ENCODE results near the gene ZMYM2.
A peak's percentile ranks its signal among the peaks of the same experiment; 100 is the strongest.

The ZMYM2 gene

GRCh38 chr13:20125783-20126165, 167.2 kb downstream of the ZMYM2 start:
- H3K9me3 ChIP-seq (ENCODE audit: control insufficient read depth, low read length): no peaks in the 10 kb centered on the region
- WGBS, 2 experiments (ENCODE audit: insufficient coverage in 2 of 2): 88 to 91% methylated on average over 4 of the region's 4 CpGs
- H3K4me3 ChIP-seq (ENCODE audit: extremely low read depth, insufficient read depth, low read length, poor library complexity, severe bottlenecking): no peak overlapping the region
- H3K4me1 ChIP-seq (ENCODE audit: control insufficient read depth, insufficient read depth, low read length, poor library complexity, severe bottlenecking): no peaks in the 10 kb centered on the region
- H3K27ac ChIP-seq (ENCODE audit: low read depth, low read length, severe bottlenecking): no peak overlapping the region
- H3K36me3 ChIP-seq (ENCODE audit: control insufficient read depth, insufficient read depth, low read length): no peaks in the 10 kb centered on the region

- 79 to 84% methylated on average over 7 to 11 of the region's 16 CpGs for WGBS, 2 experiments (ENCODE audit: insufficient coverage in 2 of 2)
- H3K27ac ChIP-seq (ENCODE audit: low read depth, low read length, severe bottlenecking): no peak overlapping the region
- H3K4me3 ChIP-seq (ENCODE audit: extremely low read depth, insufficient read depth, low read length, poor library complexity, severe bottlenecking): no peak overlapping the region
- no peaks in the 10 kb centered on the region for H3K4me1 ChIP-seq (ENCODE audit: control insufficient read depth, insufficient read depth, low read length, poor library complexity, severe bottlenecking)
- no peaks in the 10 kb centered on the region for H3K9me3 ChIP-seq (ENCODE audit: control insufficient read depth, low read length)
- no peaks in the 10 kb centered on the region for H3K36me3 ChIP-seq (ENCODE audit: control insufficient read depth, insufficient read depth, low read length)
Observed at GRCh38 chr13:20126541-20127261, 168.2 kb downstream of the ZMYM2 start.

- Histone ChIP-seq H3K4me1 (ENCODE audit: control insufficient read depth, insufficient read depth, low read length, poor library complexity, severe bottlenecking) (no peaks in the 10 kb centered on the region), H3K36me3 (ENCODE audit: control insufficient read depth, insufficient read depth, low read length) (no peaks in the 10 kb centered on the region), H3K27ac (ENCODE audit: low read depth, low read length, severe bottlenecking) (no peak overlapping the region), H3K4me3 (ENCODE audit: extremely low read depth, insufficient read depth, low read length, poor library complexity, severe bottlenecking) (peak overlapping the region; percentile 45), H3K9me3 (ENCODE audit: control insufficient read depth, low read length) (no peaks in the 10 kb centered on the region)
- 65 to 73% methylated on average over 5 of the region's 6 CpGs for whole genome bisulfite sequencing, 2 experiments (ENCODE audit: insufficient coverage in 2 of 2)
Observed at GRCh38 chr13:20127262-20127561, 168.7 kb downstream of the ZMYM2 start.

- Histone ChIP-seq H3K4me1 (ENCODE audit: control insufficient read depth, insufficient read depth, low read length, poor library complexity, severe bottlenecking) (no peaks in the 10 kb centered on the region), H3K9me3 (ENCODE audit: control insufficient read depth, low read length) (no peaks in the 10 kb centered on the region), H3K4me3 (ENCODE audit: extremely low read depth, insufficient read depth, low read length, poor library complexity, severe bottlenecking) (peak overlapping the region; percentile 45), H3K36me3 (ENCODE audit: control insufficient read depth, insufficient read depth, low read length) (no peaks in the 10 kb centered on the region), H3K27ac (ENCODE audit: low read depth, low read length, severe bottlenecking) (peak overlapping the region; percentile 29)
- WGBS, 2 experiments (ENCODE audit: insufficient coverage in 2 of 2): 1 to 4% methylated on average over 54 to 82 of the region's 82 CpGs
Observed at GRCh38 chr13:20127562-20128458, 169.3 kb downstream of the ZMYM2 start.

GRCh38 chr13:20128459-20128931, 170.0 kb downstream of the ZMYM2 start:
- H3K27ac ChIP-seq (ENCODE audit: low read depth, low read length, severe bottlenecking): no peak overlapping the region
- H3K36me3 ChIP-seq (ENCODE audit: control insufficient read depth, insufficient read depth, low read length): no peaks in the 10 kb centered on the region
- no peaks in the 10 kb centered on the region for H3K9me3 ChIP-seq (ENCODE audit: control insufficient read depth, low read length)
- H3K4me1 ChIP-seq (ENCODE audit: control insufficient read depth, insufficient read depth, low read length, poor library complexity, severe bottlenecking): no peaks in the 10 kb centered on the region
- H3K4me3 ChIP-seq (ENCODE audit: extremely low read depth, insufficient read depth, low read length, poor library complexity, severe bottlenecking): peak overlapping the region; percentile 45
- 1 to 6% methylated on average over 15 to 21 of the region's 28 CpGs for WGBS, 2 experiments (ENCODE audit: insufficient coverage in 2 of 2)

- Histone ChIP-seq H3K36me3 (ENCODE audit: control insufficient read depth, insufficient read depth, low read length) (no peaks in the 10 kb centered on the region), H3K4me3 (ENCODE audit: extremely low read depth, insufficient read depth, low read length, poor library complexity, severe bottlenecking) (peak overlapping the region; percentile 45), H3K4me1 (ENCODE audit: control insufficient read depth, insufficient read depth, low read length, poor library complexity, severe bottlenecking) (no peaks in the 10 kb centered on the region), H3K27ac (ENCODE audit: low read depth, low read length, severe bottlenecking) (no peak overlapping the region), H3K9me3 (ENCODE audit: control insufficient read depth, low read length) (no peaks in the 10 kb centered on the region)
- WGBS, 2 experiments (ENCODE audit: insufficient coverage in 2 of 2): 70 to 78% methylated on average over 12 to 17 of the region's 18 CpGs
Observed at GRCh38 chr13:20129076-20129475, 170.5 kb downstream of the ZMYM2 start.

- WGBS, 2 experiments (ENCODE audit: insufficient coverage in 2 of 2): 100% methylated on average over 1 to 2 of the region's 2 CpGs
- Histone ChIP-seq H3K4me1 (ENCODE audit: control insufficient read depth, insufficient read depth, low read length, poor library complexity, severe bottlenecking) (no peaks in the 10 kb centered on the region), H3K36me3 (ENCODE audit: control insufficient read depth, insufficient read depth, low read length) (no peaks in the 10 kb centered on the region), H3K4me3 (ENCODE audit: extremely low read depth, insufficient read depth, low read length, poor library complexity, severe bottlenecking) (no peak overlapping the region), H3K9me3 (ENCODE audit: control insufficient read depth, low read length) (no peaks in the 10 kb centered on the region), H3K27ac (ENCODE audit: low read depth, low read length, severe bottlenecking) (no peak overlapping the region)
Observed at GRCh38 chr13:20130012-20130411, 171.5 kb downstream of the ZMYM2 start.

GRCh38 chr13:20130652-20131051, 172.1 kb downstream of the ZMYM2 start:
- WGBS, 2 experiments (ENCODE audit: insufficient coverage in 2 of 2): 83 to 94% methylated on average over 2 of the region's 2 CpGs
- Histone ChIP-seq H3K4me1 (ENCODE audit: control insufficient read depth, insufficient read depth, low read length, poor library complexity, severe bottlenecking) (no peaks in the 10 kb centered on the region), H3K9me3 (ENCODE audit: control insufficient read depth, low read length) (no peaks in the 10 kb centered on the region), H3K27ac (ENCODE audit: low read depth, low read length, severe bottlenecking) (no peak overlapping the region), H3K4me3 (ENCODE audit: extremely low read depth, insufficient read depth, low read length, poor library complexity, severe bottlenecking) (no peak overlapping the region), H3K36me3 (ENCODE audit: control insufficient read depth, insufficient read depth, low read length) (no peaks in the 10 kb centered on the region)

GRCh38 chr13:20131057-20131832, 172.7 kb downstream of the ZMYM2 start:
- H3K4me3 ChIP-seq (ENCODE audit: extremely low read depth, insufficient read depth, low read length, poor library complexity, severe bottlenecking): no peak overlapping the region
- no peaks in the 10 kb centered on the region for H3K4me1 ChIP-seq (ENCODE audit: control insufficient read depth, insufficient read depth, low read length, poor library complexity, severe bottlenecking)
- H3K9me3 ChIP-seq (ENCODE audit: control insufficient read depth, low read length): no peaks in the 10 kb centered on the region
- H3K36me3 ChIP-seq (ENCODE audit: control insufficient read depth, insufficient read depth, low read length): no peaks in the 10 kb centered on the region
- 73 to 89% methylated on average over 7 to 8 of the region's 11 CpGs for WGBS, 2 experiments (ENCODE audit: insufficient coverage in 2 of 2)
- H3K27ac ChIP-seq (ENCODE audit: low read depth, low read length, severe bottlenecking): no peak overlapping the region

GRCh38 chr13:20132052-20132634, 173.6 kb downstream of the ZMYM2 start:
- WGBS, 2 experiments (ENCODE audit: insufficient coverage in 2 of 2): 91 to 93% methylated on average over 4 to 5 of the region's 10 CpGs
- no peaks in the 10 kb centered on the region for H3K36me3 ChIP-seq (ENCODE audit: control insufficient read depth, insufficient read depth, low read length)
- H3K9me3 ChIP-seq (ENCODE audit: control insufficient read depth, low read length): no peaks in the 10 kb centered on the region
- H3K4me1 ChIP-seq (ENCODE audit: control insufficient read depth, insufficient read depth, low read length, poor library complexity, severe bottlenecking): no peaks in the 10 kb centered on the region
- no peak overlapping the region for H3K4me3 ChIP-seq (ENCODE audit: extremely low read depth, insufficient read depth, low read length, poor library complexity, severe bottlenecking)
- no peak overlapping the region for H3K27ac ChIP-seq (ENCODE audit: low read depth, low read length, severe bottlenecking)

All from mesodermal cell (in vitro differentiated cells).